T-helper 1 cell treated with Interleukin-12 subunit alpha and Interleukin-12 subunit beta and Interleukin-4 antibody, amounts not matched to agents 30 μg/mL and 1 μg/mL, for 36 hours (primary cell): ENCODE data around the gene GRIP1.
A peak's percentile ranks its signal among the peaks of the same experiment; 100 is the strongest.
"Not testable (repeated sequence)": the region's sequence is repeated elsewhere in the genome, so short reads cannot be mapped to it uniquely, and the experiment has no call there.

Experiments used
- H3K27ac Mint-ChIP-seq: one replicate; pipeline ENCODE4 v1.8.0; 2021; ENCODE audit warnings: mild to moderate bottlenecking, mixed read lengths
- H3K27me3 Mint-ChIP-seq: one replicate; pipeline ENCODE4 v1.8.0; 2021; ENCODE audit warnings: low read depth, mixed read lengths
- H3K36me3 Mint-ChIP-seq: one replicate; pipeline ENCODE4 v1.8.0; 2021; ENCODE audit warnings: low read depth, mixed read lengths
- H3K4me1 Mint-ChIP-seq: one replicate; pipeline ENCODE4 v1.8.0; 2021; ENCODE audit warnings: low read depth, mixed read lengths
- H3K4me3 Mint-ChIP-seq: one replicate; pipeline ENCODE4 v1.8.0; 2021; ENCODE audit warnings: mild to moderate bottlenecking, moderate library complexity, mixed read lengths
- H3K9me3 Mint-ChIP-seq: one replicate; pipeline ENCODE4 v1.8.0; 2021; ENCODE audit warnings: mixed read lengths

GRIP1 gene

GRCh38 chr12:66303316-66303804 is 375.5 kb downstream of the GRIP1 start:
- Mint-ChIP-seq H3K36me3 (peaks cover 40% of the 10 kb centered on the region), H3K4me3 (peak overlapping the region; percentile 100), H3K4me1 (peaks cover 39% of the 10 kb centered on the region), H3K27ac (peak overlapping the region; percentile 99)
- H3K27me3 Mint-ChIP-seq, H3K9me3 Mint-ChIP-seq: not testable (repeated sequence)

DNA sequence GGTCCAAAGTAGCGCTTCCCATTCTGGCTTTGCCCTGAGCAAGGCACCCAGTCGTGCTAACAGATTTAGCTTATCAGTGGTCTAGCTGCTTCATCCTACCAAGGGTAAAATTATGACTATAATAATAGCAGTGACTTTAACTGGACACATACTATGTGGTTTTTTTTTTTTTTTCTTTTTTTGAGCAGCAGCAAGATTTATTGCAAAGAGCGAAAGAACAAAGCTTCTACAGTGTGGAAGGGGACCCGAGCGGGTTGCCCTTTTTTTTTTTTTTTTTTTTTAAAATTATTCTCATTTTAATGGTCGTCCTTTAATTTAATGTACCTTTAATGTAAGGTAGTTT is 376.1 kb downstream of the GRIP1 start:
- no peaks in the 10 kb centered on the region for H3K27me3 Mint-ChIP-seq
- peak overlapping the region; percentile 99 for H3K27ac Mint-ChIP-seq
- H3K36me3 Mint-ChIP-seq = peaks cover 37% of the 10 kb centered on the region
- H3K9me3 Mint-ChIP-seq = no peaks in the 10 kb centered on the region
- peak overlapping the region; percentile 100 for H3K4me3 Mint-ChIP-seq
- H3K4me1 Mint-ChIP-seq = peaks cover 36% of the 10 kb centered on the region

- Mint-ChIP-seq H3K36me3 (peaks cover 38% of the 10 kb centered on the region), H3K4me3 (peak within 1 kb of the TSS; percentile 100), H3K27ac (peak within 1 kb of the TSS; percentile 99), H3K4me1 (peaks cover 40% of the 10 kb centered on the region), H3K27me3 (no peaks in the 10 kb centered on the region), H3K9me3 (no peaks in the 10 kb centered on the region)
These were observed 376.7 kb downstream of the GRIP1 start, which contains the start of gene HELB for GRCh38 chr12:66301944-66302826. HELB (plus strand) TSS chr12:66302493; CDS start chr12:66302604, 111 bp downstream.

DNA sequence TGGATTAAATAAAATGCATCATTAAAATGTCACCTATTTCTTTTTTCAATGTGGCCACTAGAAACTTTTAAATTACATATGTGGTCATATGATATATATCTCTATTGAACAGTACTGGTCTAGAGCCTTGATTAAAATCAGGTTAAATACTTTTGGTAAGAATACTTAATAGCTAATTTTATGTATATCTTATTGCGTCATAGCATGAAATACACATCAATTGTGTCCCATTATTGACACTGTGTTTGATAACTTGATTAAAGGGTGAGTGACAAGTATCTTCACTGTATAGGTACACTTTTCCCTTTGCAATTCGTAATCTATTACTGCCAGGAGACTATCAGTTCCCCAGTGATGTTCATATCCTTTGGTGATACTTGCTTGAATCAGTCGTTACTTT is 381.0 kb downstream of the GRIP1 start:
- Mint-ChIP-seq H3K9me3 (peaks cover 6% of the 10 kb centered on the region), H3K4me1 (peaks cover 30% of the 10 kb centered on the region), H3K27me3 (no peaks in the 10 kb centered on the region), H3K27ac (no peak overlapping the region), H3K36me3 (peaks cover 9% of the 10 kb centered on the region), H3K4me3 (no peak overlapping the region)
